ENCODE results near the gene MRPL58.
"Not testable (repeated sequence)": the region's sequence is repeated elsewhere in the genome, so short reads cannot be mapped to it uniquely, and the experiment has no call there.

Gene MRPL58

DNA sequence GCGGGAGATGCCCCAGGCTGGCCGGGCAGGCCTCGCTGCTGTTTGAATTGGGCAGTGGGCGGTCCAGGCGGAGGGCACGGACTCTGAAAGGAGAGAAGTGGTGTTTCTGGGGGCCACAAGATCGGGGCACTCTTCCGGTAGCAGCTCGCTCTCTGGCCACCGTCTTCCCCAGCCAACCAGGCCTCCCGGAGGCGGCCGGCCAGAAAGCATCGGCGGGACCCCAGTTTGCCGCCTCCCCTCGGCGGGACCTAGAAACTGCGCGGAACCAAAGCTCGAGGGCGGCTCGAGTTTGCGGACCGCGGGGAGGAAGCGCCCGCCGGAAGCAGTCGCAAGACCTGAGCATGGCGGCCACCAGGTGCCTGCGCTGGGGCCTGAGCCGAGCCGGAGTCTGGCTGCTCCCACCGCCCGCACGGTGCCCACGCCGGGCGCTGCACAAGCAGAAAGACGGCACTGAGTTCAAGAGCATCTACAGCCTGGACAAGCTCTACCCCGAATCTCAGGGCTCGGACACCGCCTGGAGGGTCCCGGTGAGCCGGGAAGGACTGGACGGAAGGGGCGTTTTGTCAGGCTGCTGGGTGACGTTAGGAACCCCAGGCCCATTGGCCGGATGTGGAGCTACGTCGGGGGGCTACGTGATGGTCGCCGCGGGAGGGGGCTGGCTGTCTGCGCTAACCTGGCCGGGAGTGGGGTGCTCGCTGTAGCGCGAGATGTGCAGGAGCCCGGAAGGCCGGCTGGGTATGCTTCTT is at the start of gene MRPL58:
Gene MRPL58 (plus strand): TSS at position 325 of the 746 bp plus-strand sequence. CDS start 17 bp downstream, at position 342.
- DNase-seq = peak; percentile 89

DNA sequence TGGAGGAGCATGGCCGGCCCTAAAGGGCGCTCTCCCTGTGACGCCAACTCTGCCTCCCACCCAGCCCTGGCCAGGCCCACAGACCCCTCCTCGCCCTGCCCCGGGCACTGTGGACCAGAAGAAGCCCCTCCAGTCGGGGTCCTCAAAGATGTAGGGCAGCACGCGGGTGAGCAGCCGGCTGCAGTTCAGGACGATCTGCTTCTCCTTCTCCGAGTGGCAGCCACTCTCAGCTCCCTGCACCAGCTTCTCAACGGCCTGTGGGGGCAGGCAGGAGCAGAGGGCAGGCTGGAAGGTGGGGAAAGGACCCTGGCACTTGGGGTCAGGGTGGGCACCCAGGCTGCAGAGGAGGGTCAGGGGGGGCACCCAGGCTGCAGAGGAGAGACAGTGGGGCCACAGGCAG is 48.8 kb upstream of the MRPL58 start:
- DNase-seq = no peak

DNA sequence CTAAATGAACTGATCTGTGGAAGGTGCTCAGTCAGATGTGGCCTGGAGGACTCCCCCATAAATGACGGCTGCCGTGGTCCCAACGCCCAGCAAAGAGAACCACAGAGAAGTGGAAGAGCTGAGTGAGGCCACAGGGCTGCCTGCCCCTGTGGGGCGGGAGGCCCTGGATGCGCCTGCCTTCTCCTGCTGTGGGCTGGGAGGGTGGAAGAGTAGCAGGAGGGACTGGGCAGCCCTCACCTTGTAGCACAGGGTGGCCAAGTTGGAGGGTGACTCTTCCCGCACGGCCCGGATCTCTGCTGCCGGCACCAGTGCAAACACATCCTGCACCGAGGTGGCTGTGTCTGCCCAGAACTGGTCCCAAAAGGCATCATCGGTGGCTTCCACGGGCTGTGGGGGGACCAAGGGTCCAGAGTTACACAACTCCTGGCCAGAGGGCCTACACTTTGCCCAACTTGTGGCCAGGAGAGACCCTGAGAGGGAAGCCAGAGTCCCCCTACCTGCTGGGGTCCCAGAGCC is 48.2 kb upstream of the MRPL58 start:
- DNase-seq = no peak

DNA sequence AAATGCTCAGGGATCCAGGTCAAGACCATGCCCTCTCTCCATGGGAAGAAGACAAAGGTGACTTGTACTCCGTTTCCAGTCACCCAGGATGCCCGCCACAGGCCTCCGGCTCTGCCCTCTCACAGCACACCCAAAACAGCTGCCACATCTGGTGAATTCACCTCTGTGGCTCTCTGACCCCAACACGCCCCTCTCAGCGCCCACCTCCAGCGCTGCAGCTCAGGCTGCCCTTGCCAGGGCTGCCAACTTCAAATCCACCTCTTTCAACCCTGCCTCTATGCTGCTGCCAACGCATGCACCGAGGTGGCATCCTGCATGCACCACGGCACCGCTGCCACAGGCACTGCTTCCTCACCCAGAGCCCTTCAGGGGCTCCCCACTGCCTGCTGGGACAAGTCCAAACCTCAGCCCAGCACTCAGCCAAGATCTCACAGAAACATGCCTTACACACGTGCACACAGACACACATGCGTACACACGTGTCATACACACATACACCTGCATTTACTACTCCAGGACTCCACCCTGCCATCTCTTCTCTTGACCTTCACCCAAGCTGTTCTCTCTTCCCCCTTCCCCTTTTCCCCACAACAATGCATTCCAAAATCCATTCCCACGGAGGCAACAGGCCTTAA is 47.4 kb upstream of the MRPL58 start:
- no peak for DNase-seq

DNA sequence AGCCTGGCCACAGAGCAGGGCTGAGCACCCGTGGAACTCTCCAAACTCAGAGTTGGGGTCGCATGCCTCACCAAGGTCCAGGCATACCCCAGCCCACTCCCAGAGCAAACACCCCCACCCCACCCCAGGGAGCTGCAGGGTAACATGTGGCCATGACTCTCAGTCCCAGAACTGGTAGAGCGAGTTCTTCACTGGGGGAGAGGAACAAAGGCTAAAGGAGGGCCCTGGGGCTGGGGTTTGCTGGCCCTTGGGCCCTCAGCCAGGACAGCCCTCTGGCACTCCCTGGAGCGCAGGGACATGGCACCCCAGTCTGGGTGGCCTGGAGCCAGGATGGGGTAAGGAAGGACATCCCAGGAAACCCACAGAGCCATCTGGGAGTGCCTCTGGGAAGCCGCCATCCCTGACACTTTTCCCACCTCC is 44.1 kb upstream of the MRPL58 start:
- no peak for DNase-seq

DNA sequence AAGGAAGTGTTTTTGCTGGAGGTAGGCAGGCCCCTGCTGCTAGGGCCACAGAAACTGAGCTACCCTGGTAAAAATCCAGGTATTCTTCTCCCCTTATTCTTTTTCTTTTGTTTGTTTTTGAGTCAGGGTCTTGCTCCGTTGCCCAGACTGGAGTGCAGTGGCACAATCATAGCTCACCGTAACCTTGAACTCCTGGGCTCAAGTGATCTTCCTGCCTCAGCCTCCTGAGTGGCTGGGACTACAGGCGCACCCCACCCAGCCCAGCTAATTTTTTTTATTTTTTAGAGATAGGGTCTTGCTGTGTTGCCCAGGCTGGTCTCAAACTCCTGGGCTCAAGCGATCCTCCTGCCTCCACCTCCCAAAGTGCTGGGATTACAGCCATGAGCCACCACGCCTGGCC is 43.0 kb upstream of the MRPL58 start:
- not testable (repeated sequence) for DNase-seq

DNA sequence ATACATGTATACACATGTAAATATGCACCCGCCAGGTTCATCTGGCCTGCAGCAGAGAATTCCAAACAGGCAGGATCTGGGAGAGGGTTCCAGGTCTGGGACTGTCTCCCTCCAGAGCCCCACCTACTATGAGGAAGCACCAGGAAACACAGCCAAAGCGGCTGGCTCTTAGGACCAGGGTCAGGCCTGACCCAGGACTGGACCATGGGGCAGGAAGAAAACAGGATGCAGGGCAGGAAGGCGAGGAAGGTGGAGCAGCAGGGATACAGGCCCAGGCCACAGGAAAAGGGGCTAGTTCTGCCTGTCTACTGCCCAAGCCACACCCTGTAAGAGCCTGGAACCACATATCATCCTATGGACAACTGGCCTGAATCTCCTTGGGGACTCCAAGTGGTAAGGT is 42.1 kb upstream of the MRPL58 start:
- no peak for DNase-seq

DNA sequence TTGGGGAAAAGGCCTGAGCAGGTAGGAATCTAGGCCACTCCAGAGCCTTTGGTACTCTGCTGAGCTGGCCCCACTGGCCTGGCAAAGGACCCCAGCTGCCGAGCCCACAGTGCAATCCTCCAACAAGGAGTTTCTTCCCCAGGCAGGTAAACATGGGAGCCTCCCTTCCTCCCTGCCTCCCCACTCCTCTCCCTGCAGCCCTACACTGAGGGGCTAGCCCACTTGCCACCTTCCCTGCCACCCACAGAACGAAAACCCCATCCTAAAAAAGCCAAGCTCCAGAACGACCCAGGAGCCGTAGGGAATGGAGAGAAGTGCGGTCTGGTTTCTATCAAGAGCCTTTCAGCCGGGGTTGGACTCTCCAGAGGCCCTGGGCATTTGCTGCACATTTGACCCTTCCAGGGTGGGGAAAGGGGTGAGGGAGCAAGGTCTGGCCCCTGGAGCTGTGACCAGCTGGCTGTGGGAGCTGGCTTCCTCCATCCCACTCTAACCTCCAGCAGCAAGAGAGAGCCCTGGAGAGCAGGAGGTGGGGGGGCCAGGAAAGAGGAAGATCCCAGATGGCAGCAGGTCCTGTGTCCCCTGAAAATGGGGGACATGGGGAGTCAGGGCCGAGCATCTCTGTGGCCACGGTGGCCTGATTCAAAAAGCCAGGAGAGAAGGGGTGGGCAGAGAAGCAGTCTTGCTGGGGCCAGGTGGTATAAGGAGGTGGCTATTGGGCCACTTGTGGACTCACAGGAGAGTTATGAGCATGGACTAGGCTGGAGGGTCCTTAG is 41.2 kb upstream of the MRPL58 start:
- no peak for DNase-seq

DNA sequence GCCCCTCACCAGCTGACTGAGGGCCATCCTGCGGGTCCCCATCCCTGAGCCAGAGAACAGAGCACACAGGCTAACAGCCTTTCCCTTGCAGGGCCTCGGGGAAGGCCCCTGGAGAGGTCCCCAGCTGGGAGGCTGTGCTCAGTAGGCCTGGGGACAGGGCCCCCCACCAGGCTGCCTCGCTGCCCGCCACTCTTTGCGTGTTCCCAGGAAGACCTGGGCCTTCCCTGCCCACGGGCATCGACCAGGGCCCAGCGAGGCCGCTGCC is 40.7 kb upstream of the MRPL58 start:
- DNase-seq = no peak

DNA sequence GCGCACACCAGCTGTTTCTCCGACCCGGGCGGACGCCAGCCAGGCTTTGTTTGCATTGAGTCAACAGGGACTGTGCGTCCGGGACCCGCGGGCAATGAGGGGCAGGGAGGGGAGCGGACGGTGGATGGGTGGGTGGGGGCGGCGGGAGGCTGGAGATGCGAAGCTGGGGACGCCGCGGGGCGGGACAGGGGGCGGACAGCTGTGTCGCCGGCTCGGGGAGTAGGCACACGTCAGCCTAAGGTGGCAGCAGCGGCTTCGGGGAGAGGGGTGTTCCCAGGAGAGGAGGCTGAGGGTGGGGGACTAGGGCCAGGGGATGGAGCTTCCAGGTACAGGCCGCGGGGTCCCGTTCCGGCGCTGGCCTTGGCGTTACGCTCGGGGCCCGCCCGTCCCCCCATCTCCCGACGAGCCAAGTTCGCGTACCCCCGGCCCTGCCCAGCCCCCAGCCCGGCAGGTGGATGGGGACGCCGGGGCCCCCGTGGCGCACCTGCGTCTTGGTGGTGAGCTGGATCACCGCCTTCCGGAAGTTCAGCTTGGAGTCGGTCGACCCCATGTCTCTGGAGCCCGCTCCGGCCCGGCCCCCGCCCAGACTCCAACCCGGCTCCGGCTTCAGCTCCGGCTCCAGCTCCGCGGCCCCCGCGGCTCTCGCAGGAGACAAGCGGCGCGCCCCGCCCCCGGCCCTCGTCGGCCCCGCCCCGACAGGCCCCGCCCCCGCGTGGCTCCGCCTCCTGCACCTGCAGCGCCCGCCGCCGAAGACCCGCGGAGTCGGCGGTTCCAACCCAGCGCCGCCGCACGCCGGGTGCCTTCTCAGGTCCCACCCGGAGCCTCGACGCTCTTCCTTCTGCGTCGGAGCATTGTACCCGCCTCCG is 40.1 kb upstream of the MRPL58 start, which contains the start of gene HID1:
Gene HID1 (minus strand): TSS at position 653 of the 866 bp plus-strand sequence. CDS start 103 bp downstream, at position 550.
- DNase-seq = peak; percentile 62

DNA sequence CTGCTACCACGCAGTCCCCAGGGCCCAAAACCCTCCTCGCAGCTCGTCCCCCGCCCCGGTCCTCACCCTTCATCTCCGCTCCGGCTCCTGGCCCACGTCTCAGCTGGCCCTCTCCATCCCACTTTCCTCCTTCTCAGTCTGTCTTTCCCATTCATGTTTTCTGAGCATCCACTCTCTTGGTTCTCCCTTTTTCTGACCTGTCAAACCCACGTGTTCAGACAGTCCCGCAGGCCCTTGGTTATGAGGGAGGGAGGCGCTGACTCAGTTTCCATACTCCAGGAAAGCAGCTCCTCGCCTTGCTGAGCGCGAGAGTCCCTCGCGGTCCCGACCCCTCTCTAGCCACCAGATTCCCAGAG is 39.5 kb upstream of the MRPL58 start:
- DNase-seq = no peak

DNA sequence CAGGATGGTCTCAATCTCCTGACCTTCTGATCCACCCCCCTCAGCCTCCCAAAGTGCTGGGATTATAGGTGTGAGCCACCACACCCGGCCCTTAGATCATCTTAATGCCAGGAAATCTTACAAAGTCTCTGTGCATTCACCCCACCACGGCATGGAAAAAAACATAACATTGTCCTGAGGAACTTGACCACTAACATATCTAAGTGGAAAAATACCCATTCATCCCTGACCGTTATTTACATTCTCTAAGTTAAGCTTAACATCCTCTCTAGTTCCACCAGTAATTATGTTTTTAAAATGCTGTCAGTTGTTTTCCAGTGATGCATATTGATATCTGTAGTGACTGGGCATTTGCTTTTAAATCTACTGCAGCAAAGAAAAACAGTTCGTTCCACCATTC is 36.5 kb upstream of the MRPL58 start:
- DNase-seq = no peak

DNA sequence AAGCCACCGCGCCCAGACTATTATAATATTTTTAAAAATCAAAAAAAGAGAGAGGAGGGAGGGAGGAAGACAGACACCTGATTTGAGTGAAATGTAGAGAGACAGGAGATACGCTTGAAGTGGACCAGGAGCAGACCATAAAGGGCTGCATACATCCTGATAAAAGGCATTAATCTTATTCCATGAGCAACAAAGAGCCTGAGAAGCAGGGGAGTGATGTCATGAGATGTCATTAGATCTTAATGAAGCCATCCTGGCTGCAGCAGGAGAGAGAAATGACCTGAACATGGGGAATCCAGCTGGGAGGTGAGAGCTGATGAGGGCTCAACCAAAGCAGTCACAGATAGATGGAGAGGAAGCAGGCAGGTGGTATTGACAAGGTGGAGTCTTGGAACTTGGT is 34.7 kb upstream of the MRPL58 start:
- DNase-seq = no peak

DNA sequence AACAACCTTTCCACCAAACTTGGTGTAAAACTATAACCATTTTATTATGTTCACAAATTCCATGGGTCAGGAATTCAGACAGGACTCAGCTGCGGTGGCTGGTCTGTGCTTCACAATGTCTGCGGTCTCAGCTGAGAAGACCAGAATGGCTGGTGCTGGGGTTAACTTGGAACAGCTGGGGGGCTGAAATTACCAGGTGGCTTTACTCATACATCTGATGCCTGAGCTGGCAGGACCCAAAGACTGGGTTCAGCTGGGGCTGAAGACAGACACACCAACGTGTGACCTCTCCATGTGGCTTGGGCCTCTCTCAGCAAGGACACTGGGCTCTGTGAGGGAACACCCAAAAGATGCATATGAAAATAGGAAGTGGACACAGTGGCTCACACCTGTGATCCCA is 34.2 kb upstream of the MRPL58 start:
- DNase-seq = no peak

DNA sequence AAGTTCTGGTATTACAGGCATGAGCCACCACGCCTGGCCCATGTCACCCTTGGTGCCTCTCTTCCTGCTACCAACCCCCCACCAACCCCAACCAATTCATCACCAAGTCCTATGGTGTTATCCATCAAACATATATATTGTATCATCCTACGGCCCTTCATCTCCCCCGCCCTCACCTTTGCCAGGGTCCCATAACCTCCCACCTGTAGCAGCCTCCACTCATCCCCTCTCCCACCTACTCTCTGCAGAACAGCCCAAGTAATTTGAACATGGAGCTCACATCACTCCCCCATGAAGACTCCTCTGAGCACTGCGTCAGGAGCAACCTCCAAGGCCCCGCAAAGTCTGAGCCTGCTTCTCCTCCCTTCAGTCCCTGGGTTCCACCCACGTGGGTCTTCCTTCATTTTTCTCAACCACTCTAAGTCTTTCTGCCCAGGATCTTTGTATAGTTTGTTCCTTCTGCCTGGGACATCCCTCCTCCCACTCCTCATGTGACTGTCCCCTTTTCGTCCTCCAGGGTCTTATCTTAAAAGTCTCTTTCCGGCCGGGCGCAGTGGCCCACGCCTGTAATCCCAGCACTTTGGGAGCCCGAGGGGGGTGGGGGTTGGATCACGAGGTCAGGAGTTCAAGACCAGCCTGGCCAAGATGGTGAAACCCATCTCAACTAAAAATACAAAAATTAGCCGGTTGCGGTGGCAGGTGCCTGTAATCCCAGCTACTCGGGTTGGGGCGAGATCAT is 32.9 kb upstream of the MRPL58 start:
- DNase-seq = no peak

DNA sequence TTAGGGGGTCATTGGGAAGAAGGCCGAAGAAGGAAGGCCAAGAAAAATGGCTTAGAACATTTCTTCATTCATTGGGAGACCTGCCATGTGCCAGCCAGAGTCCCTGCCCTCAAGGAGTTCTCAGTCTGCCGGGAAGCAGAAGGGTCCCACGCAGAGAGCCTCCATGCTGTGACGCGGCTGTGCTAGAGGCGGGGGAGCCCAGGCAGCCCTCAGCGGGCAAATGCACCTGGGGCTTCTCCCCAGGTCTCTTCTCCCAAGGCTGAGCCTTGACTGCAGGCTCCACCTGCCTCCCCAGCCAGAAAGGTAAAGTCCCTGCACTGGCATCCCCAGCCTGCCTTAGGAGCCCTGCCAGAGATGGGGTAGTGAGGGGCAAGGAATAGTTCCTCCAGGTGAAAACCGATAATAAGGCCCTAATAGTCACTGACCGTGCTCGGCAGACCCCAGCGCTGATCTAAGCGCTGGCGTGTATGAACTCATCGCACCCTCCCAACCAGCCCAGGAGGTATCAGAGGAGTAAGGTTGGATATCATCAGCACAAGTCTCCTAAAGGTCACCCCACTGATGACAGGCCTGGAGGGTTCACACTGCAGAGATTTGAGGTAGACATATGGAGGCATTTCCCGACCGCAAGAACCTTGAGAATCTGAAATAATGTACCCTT is 31.0 kb upstream of the MRPL58 start:
- peak; percentile 13 for DNase-seq

DNA sequence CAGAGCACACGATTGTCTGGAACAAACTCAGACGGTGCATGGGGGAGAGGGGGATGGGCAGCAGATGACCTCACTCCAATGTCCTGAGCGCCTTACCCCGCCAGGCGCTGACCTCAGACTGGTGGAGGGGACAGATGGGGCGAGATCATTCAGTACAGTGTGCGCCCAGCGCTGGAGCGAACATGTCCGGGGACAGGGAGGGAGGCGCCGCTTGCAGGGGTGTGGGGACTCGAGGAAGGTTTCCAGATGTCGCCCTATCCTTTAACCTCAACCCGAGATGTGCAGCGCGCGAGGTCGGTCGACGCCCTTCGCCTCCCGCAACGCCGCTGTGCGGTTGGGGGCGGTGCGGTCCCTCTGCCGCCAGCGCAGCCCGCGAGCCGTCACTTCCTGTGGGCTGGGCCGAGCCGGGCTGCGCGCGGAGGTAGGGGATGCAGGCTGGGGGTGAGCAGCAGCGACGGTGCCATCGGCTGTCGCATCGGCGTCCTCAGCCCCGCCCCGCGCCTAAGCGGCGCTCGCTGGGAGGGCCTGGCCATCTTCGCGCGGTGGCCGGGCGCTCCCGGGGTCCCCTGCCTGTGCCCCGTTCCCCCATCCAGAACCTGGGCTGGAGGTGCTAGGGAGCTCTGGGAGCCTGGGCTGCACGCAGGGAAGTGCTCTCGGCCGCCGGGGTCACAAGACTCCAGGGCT is 30.3 kb upstream of the MRPL58 start:
- DNase-seq = peak; percentile 85

DNA sequence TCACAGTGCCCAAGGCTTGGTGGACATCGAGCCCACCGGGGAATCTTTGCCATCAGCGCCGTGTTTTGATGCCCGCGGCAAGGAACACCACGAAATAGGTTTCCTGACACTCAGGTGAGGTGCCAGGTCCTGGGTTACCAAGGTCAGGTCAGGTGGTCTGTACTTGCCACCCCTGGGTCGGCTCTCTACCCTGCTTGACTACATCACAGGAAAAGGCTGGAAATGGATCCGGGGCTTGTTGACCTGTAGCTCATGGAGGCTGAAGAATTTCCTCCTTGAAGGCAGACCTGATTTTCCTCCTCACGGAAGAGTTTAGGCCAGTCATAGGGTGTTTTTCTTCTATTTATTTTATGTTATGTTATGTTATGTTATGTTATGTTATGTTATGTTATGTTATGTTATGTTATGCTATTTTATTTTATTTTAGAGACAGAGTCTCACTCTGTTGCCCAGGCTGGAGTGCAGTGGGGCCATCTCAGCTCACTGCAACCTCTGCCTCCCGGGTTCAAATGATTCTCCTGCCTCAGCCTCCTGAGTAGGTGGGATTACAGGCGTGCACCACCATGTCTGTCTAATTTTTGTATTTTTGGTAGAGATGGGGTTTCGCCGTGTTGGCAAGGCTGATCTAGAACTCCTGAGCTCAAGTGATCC is 29.7 kb upstream of the MRPL58 start:
- not testable (repeated sequence) for DNase-seq

DNA sequence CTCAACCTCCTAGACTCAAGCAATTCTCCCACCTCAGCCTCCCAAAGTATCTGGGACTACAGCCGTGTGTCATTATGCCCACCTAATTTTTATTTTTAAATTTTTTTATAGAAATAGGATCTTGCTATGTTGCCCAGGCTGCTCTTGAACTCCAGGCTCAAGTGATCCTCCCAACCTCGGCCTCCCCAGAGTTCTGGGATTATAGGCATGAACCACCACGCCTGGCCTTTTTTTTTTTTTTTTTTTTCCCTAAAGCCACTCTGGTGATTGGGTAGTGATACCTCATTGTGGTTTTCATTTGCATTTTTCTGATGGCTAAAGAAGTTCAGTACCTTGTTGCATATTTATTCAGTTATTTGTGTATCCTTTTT is 26.3 kb upstream of the MRPL58 start:
- no peak for DNase-seq

DNA sequence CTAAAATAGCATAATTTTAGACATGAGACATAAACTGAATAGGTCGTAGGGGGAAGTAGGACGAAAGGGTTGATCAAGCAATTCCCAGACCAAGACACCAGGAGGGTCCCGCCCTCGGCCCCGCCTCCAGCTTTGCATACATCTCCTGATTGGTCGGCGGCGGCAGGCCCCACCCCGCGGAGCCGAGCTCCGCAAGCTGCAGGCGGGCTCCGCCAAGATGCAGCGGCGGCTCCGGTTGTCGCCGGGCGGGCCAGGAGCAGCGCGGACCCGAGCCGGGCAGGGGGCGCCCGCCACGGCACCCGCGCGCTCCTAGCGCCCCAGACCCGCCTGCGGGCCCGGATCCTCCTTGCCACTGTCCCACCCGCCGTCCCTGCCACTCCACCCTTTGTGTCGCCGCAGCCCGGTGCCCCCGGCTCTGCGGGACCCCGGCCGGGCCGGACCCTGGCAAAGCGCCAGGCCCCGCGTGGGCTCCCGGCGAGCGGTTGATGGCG is 25.0 kb upstream of the MRPL58 start, which contains the start of gene CDR2L:
Gene CDR2L (plus strand): TSS at position 215 of the 491 bp plus-strand sequence. CDS start 412 bp downstream, outside the sequence.
- DNase-seq = peak; percentile 92

All from activated CD4-positive, alpha-beta T cell treated with anti-CD3 and anti-CD28 coated beads, Interleukin-10, Interleukin-2, amounts not matched to agents 100 ng/mL and 50 ng/mL, durations not matched to agents 16 hours and 8 hours (primary cell).